Glutamatergic neuron (in vitro differentiated cells): ENCODE results near the gene MGMT. TPM values are rescaled to one million over a fixed set of nuclear protein-coding genes. Genes with fewer than 3 reads are reported as not detected.

ENCODE experiments used
- DNase-seq: peaks from one replicate; pipeline ENCODE4 v3.0.0; 2022
- H3K27ac Mint-ChIP-seq: one replicate; pipeline ENCODE4 v1.8.0; 2020; ENCODE audit warnings: mild to moderate bottlenecking, mixed read lengths, inconsistent platforms; ENCODE audit not compliant: unreplicated experiment
- H3K27me3 Mint-ChIP-seq: one replicate; pipeline ENCODE4 v1.8.0; 2020; ENCODE audit warnings: mild to moderate bottlenecking, moderate library complexity, mixed read lengths, inconsistent platforms; ENCODE audit not compliant: unreplicated experiment
- H3K36me3 Mint-ChIP-seq: one replicate; pipeline ENCODE4 v1.8.0; 2020; ENCODE audit warnings: mild to moderate bottlenecking, mixed read lengths, inconsistent platforms; ENCODE audit not compliant: unreplicated experiment
- H3K4me1 Mint-ChIP-seq: one replicate; pipeline ENCODE4 v1.8.0; 2020; ENCODE audit warnings: mild to moderate bottlenecking, low read depth, mixed read lengths, inconsistent platforms; ENCODE audit not compliant: unreplicated experiment
- H3K4me3 Mint-ChIP-seq: one replicate; pipeline ENCODE4 v1.8.0; 2020; ENCODE audit warnings: mild to moderate bottlenecking, mixed read lengths, inconsistent platforms; ENCODE audit not compliant: unreplicated experiment
- H3K9me3 Mint-ChIP-seq: one replicate; pipeline ENCODE4 v1.8.0; 2020; ENCODE audit warnings: mild to moderate bottlenecking, moderate library complexity, mixed read lengths, inconsistent platforms; ENCODE audit not compliant: unreplicated experiment
- total RNA-seq: library from RNA; stranded (reverse); fragmentation: NEBNext Ultra II Directional; extraction: Animal tissue kit (Norgen Biotek cat#: 25700); gene quantifications from one replicate; pipeline ENCODE4 v1.2.1, GENCODE V29; 2021; ENCODE audit not compliant: unreplicated experiment
- TF ChIP-seq, protein P1 (sequence below): fragments of 200-600 bp; sonication (generic); IDR thresholded peaks from one replicate; pipeline ENCODE4 v1.5.0; 2021; ENCODE audit not compliant: partially characterized antibody, unreplicated experiment

The MGMT gene
- total RNA-seq, 1 donor from 2014 or later, result 15.9 TPM

DNA sequence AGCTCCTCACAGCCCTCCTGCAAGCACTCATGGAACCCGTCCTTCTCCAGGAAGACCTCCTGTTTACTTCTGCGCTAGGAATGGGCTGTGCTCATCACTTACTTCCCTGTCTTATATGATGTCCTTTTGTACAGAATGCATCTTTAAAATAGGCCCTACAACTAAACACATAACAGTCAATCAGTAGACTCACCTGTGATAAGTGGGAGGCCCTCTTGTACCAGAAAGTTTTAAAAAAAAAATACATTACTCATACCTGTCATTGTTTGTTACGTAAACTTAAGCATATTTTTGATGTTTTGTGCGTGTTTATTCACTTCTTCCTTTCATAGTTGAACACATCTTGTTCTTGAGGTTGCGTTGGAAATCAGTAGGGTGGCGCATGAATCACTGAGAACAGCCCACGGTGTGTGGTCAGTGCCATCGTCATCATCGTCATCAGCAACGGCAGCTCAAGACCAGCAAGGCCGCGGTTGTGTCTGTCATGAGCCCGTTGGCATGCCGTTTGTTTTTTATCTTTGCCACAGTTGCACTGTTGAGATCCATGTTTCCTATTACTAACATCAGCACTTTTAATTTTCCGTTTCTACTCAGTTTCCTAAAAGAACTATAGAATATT is 232.8 kb downstream of the MGMT start:
- Mint-ChIP-seq H3K36me3 (peaks cover 4% of the 10 kb centered on the region), H3K27ac (no peak overlapping the region), H3K9me3 (peaks cover 2% of the 10 kb centered on the region), H3K27me3 (no peaks in the 10 kb centered on the region), H3K4me3 (no peak overlapping the region), H3K4me1 (peaks cover 9% of the 10 kb centered on the region)
- TF ChIP-seq, protein P1, sequence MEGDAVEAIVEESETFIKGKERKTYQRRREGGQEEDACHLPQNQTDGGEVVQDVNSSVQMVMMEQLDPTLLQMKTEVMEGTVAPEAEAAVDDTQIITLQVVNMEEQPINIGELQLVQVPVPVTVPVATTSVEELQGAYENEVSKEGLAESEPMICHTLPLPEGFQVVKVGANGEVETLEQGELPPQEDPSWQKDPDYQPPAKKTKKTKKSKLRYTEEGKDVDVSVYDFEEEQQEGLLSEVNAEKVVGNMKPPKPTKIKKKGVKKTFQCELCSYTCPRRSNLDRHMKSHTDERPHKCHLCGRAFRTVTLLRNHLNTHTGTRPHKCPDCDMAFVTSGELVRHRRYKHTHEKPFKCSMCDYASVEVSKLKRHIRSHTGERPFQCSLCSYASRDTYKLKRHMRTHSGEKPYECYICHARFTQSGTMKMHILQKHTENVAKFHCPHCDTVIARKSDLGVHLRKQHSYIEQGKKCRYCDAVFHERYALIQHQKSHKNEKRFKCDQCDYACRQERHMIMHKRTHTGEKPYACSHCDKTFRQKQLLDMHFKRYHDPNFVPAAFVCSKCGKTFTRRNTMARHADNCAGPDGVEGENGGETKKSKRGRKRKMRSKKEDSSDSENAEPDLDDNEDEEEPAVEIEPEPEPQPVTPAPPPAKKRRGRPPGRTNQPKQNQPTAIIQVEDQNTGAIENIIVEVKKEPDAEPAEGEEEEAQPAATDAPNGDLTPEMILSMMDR, result no peak
- DNase-seq, result no peak

DNA sequence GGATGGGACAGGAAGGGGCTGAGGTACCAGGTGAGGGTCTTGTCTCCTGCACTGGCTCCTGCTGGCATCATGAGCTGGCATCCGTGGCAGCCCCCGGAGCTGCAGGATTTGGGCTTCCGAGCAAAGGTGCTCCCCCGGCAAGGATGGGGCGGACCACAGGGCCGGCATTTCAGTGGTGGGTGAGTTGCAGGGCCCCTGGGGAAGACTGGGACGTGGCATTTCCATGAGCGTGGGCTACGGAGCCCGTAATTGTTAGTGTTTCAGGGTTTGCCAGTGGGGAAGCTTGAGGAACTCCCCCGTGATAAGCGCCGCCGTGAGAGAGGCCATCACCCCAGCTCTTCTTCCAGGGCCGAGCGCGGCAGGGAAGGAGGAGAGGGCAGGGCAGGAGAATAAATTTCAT is 235.6 kb downstream of the MGMT start:
- Mint-ChIP-seq H3K9me3 (peaks cover 2% of the 10 kb centered on the region), H3K27ac (no peak overlapping the region), H3K4me3 (no peak overlapping the region), H3K4me1 (peaks cover 4% of the 10 kb centered on the region), H3K36me3 (peaks cover 4% of the 10 kb centered on the region), H3K27me3 (no peaks in the 10 kb centered on the region)
- TF ChIP-seq, protein P1, result no peak
- DNase-seq, result no peak

DNA sequence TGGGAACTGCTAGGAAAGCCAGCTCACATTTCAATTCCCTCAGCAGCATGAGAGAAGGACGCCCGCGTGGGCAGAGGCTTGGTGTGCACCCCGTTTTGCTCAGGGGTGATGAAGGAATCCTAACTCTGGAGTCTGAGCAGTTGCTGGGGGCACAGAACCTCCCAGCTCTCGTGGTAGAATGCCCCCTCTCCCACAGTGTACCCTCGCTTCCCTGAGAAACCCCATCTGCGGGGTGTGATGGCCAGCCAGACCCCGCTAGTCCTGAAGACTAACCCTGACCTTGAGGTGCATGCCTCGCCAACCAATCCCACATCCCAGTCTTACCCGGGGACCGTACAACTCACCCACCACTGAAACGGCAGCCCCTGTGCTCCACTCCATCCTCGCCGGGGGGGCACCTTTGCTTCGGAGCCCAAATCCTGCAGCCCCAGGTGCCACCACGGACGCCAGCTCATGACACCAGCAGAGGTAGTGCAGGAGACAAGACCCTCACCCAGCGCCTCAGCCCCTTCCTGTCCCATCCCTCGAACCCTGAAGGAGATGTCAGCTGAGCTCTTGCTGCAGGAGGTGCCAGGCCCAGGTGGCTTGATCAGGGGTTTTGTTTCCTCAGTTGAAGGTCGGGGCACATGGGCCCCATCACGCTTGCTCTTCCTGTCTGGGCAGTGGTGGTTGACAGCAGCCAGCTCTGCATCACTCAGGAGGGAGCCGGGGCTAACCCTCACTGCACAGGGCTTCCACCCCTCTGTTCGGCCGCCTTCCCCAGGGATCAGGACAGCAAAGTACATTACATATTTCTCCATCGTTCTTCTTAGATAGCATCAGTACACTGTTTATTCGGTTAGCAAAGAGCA is 236.5 kb downstream of the MGMT start:
- TF ChIP-seq, protein P1, result no peak
- H3K4me3 Mint-ChIP-seq, result no peak overlapping the region
- no peak overlapping the region for H3K27ac Mint-ChIP-seq
- peaks cover 4% of the 10 kb centered on the region for H3K36me3 Mint-ChIP-seq
- no peaks in the 10 kb centered on the region for H3K27me3 Mint-ChIP-seq
- no peaks in the 10 kb centered on the region for H3K9me3 Mint-ChIP-seq
- peaks cover 4% of the 10 kb centered on the region for H3K4me1 Mint-ChIP-seq
- no peak for DNase-seq

DNA sequence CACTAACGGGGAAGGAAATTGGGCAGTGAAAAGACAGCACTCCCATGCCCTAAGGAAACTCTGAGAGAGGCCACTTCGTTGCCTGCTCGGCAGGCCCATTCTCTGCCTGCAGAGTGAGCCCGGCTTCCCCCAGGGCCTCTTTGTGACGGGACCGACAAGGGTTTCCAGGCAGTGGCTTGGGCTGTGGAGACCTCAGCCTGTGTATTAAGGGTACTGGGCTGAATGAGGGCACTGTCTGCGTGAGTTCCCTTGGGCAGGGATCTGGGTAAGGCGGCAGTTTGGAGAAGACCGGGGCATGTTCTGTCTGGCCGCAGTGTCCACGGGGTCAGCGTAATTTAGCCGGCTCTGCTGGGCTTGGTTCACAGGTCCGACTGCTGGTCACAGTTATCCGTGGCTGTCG is 237.2 kb downstream of the MGMT start:
- Mint-ChIP-seq H3K36me3 (peaks cover 4% of the 10 kb centered on the region), H3K4me3 (no peak overlapping the region), H3K4me1 (peaks cover 4% of the 10 kb centered on the region), H3K27ac (no peak overlapping the region), H3K9me3 (no peaks in the 10 kb centered on the region), H3K27me3 (no peaks in the 10 kb centered on the region)
- TF ChIP-seq, protein P1, result no peak
- no peak for DNase-seq

DNA sequence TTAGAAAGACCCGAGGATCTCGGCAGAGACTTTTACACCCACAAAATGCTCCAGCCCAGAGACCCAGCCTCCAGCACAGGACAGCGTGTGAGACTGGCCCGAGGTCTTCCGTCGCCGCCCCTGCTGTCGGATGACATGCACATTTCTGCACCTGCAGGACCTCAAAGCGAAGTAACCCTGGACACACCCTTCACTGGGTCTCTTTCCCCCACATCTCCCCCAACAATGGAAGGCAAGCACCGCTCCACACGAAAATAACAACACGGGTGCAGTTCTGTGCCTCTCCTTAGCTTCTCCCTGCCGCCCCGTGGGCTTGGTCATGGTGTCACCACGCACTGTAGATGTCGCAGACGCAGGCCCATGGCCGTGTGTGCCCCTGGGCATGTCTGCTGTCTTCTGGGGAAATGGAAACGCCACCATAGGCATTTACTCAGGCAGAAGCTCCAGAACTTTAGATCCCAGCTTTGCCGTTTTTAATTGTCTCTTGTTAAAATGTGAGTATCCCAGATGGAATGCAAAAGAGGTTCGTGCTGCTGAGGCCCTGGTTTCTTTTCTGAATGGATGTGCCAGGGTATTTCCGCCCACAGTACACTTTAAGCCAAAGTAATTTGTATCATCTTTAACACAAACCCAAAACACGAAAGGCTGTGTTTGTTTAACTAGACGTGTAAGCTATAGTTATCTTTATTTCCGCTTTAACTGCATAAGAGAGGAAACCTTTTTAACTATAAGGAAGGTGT is 237.9 kb downstream of the MGMT start:
- peaks cover 4% of the 10 kb centered on the region for H3K4me1 Mint-ChIP-seq
- TF ChIP-seq, protein P1, result no peak
- H3K27me3 Mint-ChIP-seq, result no peaks in the 10 kb centered on the region
- H3K27ac Mint-ChIP-seq, result no peak overlapping the region
- H3K36me3 Mint-ChIP-seq, result peaks cover 4% of the 10 kb centered on the region
- no peak overlapping the region for H3K4me3 Mint-ChIP-seq
- H3K9me3 Mint-ChIP-seq, result no peaks in the 10 kb centered on the region
- DNase-seq, result no peak
